ENCODE measurements around the gene TBC1D8.
"Not testable (repeated sequence)": the region's sequence is repeated elsewhere in the genome, so short reads cannot be mapped to it uniquely, and the experiment has no call there.

Gene TBC1D8

GRCh38 chr2:101064125-101064502 is 87.1 kb downstream of the TBC1D8 start:
- no peak for DNase-seq (ENCODE audit: low read depth)

GRCh38 chr2:101063352-101064124 is 87.6 kb downstream of the TBC1D8 start:
- no peak for DNase-seq (ENCODE audit: low read depth)

GRCh38 chr2:101058386-101058785 is 92.8 kb downstream of the TBC1D8 start:
- DNase-seq (ENCODE audit: low read depth): no peak

GRCh38 chr2:101057051-101057933 is 93.9 kb downstream of the TBC1D8 start:
- DNase-seq (ENCODE audit: low read depth): no peak

- DNase-seq (ENCODE audit: low read depth): no peak
Observed at GRCh38 chr2:101053117-101053516, 98.1 kb downstream of the TBC1D8 start.

- DNase-seq (ENCODE audit: low read depth): no peak
Observed at GRCh38 chr2:101052147-101052546, 99.0 kb downstream of the TBC1D8 start.

GRCh38 chr2:101050886-101051285 is 100.3 kb downstream of the TBC1D8 start:
- DNase-seq (ENCODE audit: low read depth): not testable (repeated sequence)

- DNase-seq (ENCODE audit: low read depth): no peak
Observed at GRCh38 chr2:101048756-101049155, 102.4 kb downstream of the TBC1D8 start.

GRCh38 chr2:101047774-101048173 is 103.4 kb downstream of the TBC1D8 start:
- no peak for DNase-seq (ENCODE audit: low read depth)

- DNase-seq (ENCODE audit: low read depth): no peak
Observed at GRCh38 chr2:101047075-101047766, 104.0 kb downstream of the TBC1D8 start.

GRCh38 chr2:101045330-101045729 is 105.9 kb downstream of the TBC1D8 start:
- DNase-seq (ENCODE audit: low read depth): no peak

GRCh38 chr2:101041413-101041812 is 109.8 kb downstream of the TBC1D8 start:
- no peak for DNase-seq (ENCODE audit: low read depth)

- no peak for DNase-seq (ENCODE audit: low read depth)
Observed at GRCh38 chr2:101040761-101041160, 110.4 kb downstream of the TBC1D8 start.

- no peak for DNase-seq (ENCODE audit: low read depth)
Observed at GRCh38 chr2:101040072-101040471, 111.1 kb downstream of the TBC1D8 start.

GRCh38 chr2:101038455-101039255 is 112.5 kb downstream of the TBC1D8 start:
- no peak for DNase-seq (ENCODE audit: low read depth)

- DNase-seq (ENCODE audit: low read depth): no peak
Observed at GRCh38 chr2:101037161-101037755, 113.9 kb downstream of the TBC1D8 start.

GRCh38 chr2:101036562-101036961 is 114.6 kb downstream of the TBC1D8 start:
- DNase-seq (ENCODE audit: low read depth): no peak

- DNase-seq (ENCODE audit: low read depth): no peak
Observed at GRCh38 chr2:101032084-101032776, 119.0 kb downstream of the TBC1D8 start.

GRCh38 chr2:101030866-101031554 is 120.2 kb downstream of the TBC1D8 start:
- DNase-seq (ENCODE audit: low read depth): no peak

- DNase-seq (ENCODE audit: low read depth): no peak
Observed at GRCh38 chr2:101027852-101028251, 123.3 kb downstream of the TBC1D8 start.
